Common myeloid progenitor, CD34-positive (primary cell): ENCODE results near the gene IGDCC3.

Experiments used
- CTCF ChIA-PET: fragments of 350-600 bp; sonication (Branson Sonifier 250); formaldehyde crosslinking; loops from one replicate; lab custom pipeline; 2021; ENCODE audit warnings: antibody characterized with exemption; lab: Charles Lee
- POLR2A ChIA-PET: fragments of 350-600 bp; sonication (Branson Sonifier 250); formaldehyde crosslinking; loops from one replicate; lab custom pipeline; 2021; ENCODE audit warnings: antibody characterized with exemption; lab: Charles Lee
- DNase-seq, 3 donors: peaks; one replicate each; pipeline versions ENCODE4 v3.0.0 to v3.0.0-alpha.2; 2013
- H3K27ac ChIP-seq, 2 experiments: 1 replicate in 1 of 2; 2 replicates in 1 of 2; pipeline ENCODE4 v1.7.0; 2013; ENCODE audit warnings: inconsistent platforms in 2 of 2, low read length in 2 of 2, mild to moderate bottlenecking in 2 of 2, low read depth in 1 of 2, moderate library complexity in 1 of 2; ENCODE audit not compliant: severe bottlenecking in 2 of 2, insufficient read depth in 1 of 2, poor library complexity in 1 of 2
- H3K27me3 ChIP-seq, 5 experiments: replicated peaks in 2 of 5; 1 replicate in 3 of 5; 2 replicates in 2 of 5; pipeline versions ENCODE4 v1.6.1 to v1.7.0; 2013; ENCODE audit warnings: low read length in 4 of 5, mild to moderate bottlenecking in 2 of 5, moderate library complexity in 2 of 5, inconsistent platforms in 1 of 5; ENCODE audit not compliant: insufficient read depth in 5 of 5, control insufficient read depth in 4 of 5
- H3K36me3 ChIP-seq, 4 experiments: 1 replicate in 2 of 4; 2 replicates in 2 of 4; pipeline versions ENCODE4 v1.6.1 to v1.7.0; 2013; ENCODE audit warnings: low read length in 3 of 4, control low read depth in 1 of 4, mild to moderate bottlenecking in 1 of 4; ENCODE audit not compliant: control insufficient read depth in 4 of 4, insufficient read depth in 4 of 4
- H3K4me1 ChIP-seq, 4 experiments: 1 replicate in 3 of 4; 2 replicates in 1 of 4; pipeline versions ENCODE4 v1.6.1 to v1.7.1; 2013; ENCODE audit warnings: low read length in 3 of 4, mild to moderate bottlenecking in 3 of 4, control low read depth in 1 of 4, inconsistent platforms in 1 of 4, moderate library complexity in 1 of 4; ENCODE audit not compliant: control insufficient read depth in 4 of 4, insufficient read depth in 4 of 4; ENCODE audit errors: control extremely low read depth in 1 of 4
- H3K4me3 ChIP-seq, 7 experiments: 1 replicate in 4 of 7; 2 replicates in 3 of 7; pipeline versions ENCODE4 v1.5.1 to v1.7.0; 2013; ENCODE audit warnings: mild to moderate bottlenecking in 7 of 7, low read length in 6 of 7, moderate library complexity in 6 of 7, inconsistent platforms in 2 of 7, low read depth in 2 of 7, control low read depth in 1 of 7; ENCODE audit not compliant: insufficient read depth in 4 of 7, control insufficient read depth in 1 of 7; ENCODE audit errors: extremely low read depth in 1 of 7
- H3K9me3 ChIP-seq, 5 experiments: 1 replicate in 4 of 5; 2 replicates in 1 of 5; pipeline versions ENCODE4 v1.6.1 to v1.7.1; 2013; ENCODE audit warnings: low read length in 4 of 5, mild to moderate bottlenecking in 2 of 5, inconsistent platforms in 1 of 5, low read depth in 1 of 5, moderate library complexity in 1 of 5; ENCODE audit not compliant: control insufficient read depth in 4 of 5, insufficient read depth in 2 of 5; ENCODE audit errors: control extremely low read depth in 1 of 5
- WGBS: methylation state at CpG from one replicate; pipeline ENCODE4 v1.1.5; 2013; ENCODE audit not compliant: insufficient coverage; 5-methylcytosine and 5-hydroxymethylcytosine counted together

Gene IGDCC3

GRCh38 chr15:65331811-65332210 is 46.0 kb downstream of the IGDCC3 start:
- no peak overlapping the region for H3K4me3 ChIP-seq
- no peaks in the 10 kb centered on the region for H3K27me3 ChIP-seq
- H3K27ac ChIP-seq: no peak overlapping the region
- H3K9me3 ChIP-seq: no peaks in the 10 kb centered on the region
- ChIA-PET POLR2A (interaction anchor here (1.2 kb wide), 1 partner anchor 27 kb away, joined by 5 read pairs; the partner anchor contains the start of gene RNU5B-1), CTCF (no interaction called here)
- WGBS: 100% methylated on average over 3 of the region's 7 CpGs
- H3K36me3 ChIP-seq: no peaks in the 10 kb centered on the region
- peaks cover 0 to 11% (median 8%) of the 10 kb centered on the region in 4 experiments for H3K4me1 ChIP-seq
- DNase-seq: no peak

- 96% methylated on average over 20 of the region's 22 CpGs for WGBS
- CTCF ChIA-PET: interaction anchor here (1.1 to 1.4 kb wide), 3 partner anchors 8 to 48 kb away, joined by 3 to 7 read pairs (median 3); no protein-coding TSS in a partner anchor
- DNase-seq: no peak
- no peak overlapping the region for H3K4me3 ChIP-seq
- no peaks in the 10 kb centered on the region for H3K36me3 ChIP-seq
- POLR2A ChIA-PET: interaction anchor here (1.2 kb wide), 1 partner anchor 26 kb away, joined by 5 read pairs; the partner anchor contains the start of gene RNU5B-1
- H3K4me1 ChIP-seq: peaks cover 0 to 13% (median 12%) of the 10 kb centered on the region in 4 experiments
- no peaks in the 10 kb centered on the region for H3K27me3 ChIP-seq
- no peak overlapping the region for H3K27ac ChIP-seq
- no peaks in the 10 kb centered on the region for H3K9me3 ChIP-seq
Measured at GRCh38 chr15:65330934-65331645, 46.7 kb downstream of the IGDCC3 start.

DNA sequence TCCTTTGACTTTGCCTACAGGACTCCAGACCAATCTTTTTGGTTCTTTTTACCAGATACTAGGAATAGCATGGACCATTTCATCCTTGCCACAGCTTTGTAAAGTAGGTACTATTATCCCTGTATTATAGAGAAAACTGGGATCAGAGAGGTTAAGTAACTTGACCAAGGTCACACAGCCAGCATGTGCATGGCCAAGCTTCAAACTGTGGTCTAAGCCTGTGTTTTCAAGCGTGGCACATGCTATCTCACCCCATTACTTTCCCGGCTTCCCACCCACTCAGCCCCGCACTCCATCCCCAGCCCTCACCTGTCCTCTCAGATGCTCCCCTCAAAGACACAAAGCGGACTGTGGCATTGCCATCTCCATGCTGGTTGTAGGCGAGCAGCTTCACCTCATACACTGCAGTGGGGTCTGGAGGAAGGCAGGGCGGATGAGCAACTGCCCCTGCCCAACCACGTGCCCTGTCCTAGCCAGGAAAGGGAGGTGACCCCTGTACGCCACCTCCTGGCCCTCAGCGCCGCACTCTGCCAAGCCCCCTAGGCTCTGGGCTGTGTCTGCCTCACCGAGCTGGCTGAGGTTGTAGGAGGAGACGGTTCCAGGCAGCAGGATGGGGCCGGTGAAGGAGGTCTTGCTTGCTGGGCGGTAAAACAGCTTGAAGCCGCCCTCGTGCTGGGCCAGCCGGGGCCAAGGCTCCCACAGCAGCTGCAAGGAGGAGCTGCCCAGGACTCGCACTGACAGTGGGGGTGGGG is 47.6 kb downstream of the IGDCC3 start:
- Histone ChIP-seq H3K9me3 (no peaks in the 10 kb centered on the region), H3K27me3 (no peaks in the 10 kb centered on the region), H3K4me1 (peaks cover 0 to 16% (median 14%) of the 10 kb centered on the region in 4 experiments), H3K36me3 (no peaks in the 10 kb centered on the region), H3K27ac (no peak overlapping the region), H3K4me3 (no peak overlapping the region)
- CTCF ChIA-PET: interaction anchor here (1.1 to 2.0 kb wide), 4 partner anchors 9 to 56 kb away, joined by 3 to 7 read pairs (median 4); no protein-coding TSS in a partner anchor
- POLR2A ChIA-PET: interaction anchor here (1.2 kb wide), 1 partner anchor 26 kb away, joined by 5 read pairs; the partner anchor contains the start of gene RNU5B-1
- DNase-seq: no peak
- WGBS: 94% methylated on average over 15 of the region's 18 CpGs

DNA sequence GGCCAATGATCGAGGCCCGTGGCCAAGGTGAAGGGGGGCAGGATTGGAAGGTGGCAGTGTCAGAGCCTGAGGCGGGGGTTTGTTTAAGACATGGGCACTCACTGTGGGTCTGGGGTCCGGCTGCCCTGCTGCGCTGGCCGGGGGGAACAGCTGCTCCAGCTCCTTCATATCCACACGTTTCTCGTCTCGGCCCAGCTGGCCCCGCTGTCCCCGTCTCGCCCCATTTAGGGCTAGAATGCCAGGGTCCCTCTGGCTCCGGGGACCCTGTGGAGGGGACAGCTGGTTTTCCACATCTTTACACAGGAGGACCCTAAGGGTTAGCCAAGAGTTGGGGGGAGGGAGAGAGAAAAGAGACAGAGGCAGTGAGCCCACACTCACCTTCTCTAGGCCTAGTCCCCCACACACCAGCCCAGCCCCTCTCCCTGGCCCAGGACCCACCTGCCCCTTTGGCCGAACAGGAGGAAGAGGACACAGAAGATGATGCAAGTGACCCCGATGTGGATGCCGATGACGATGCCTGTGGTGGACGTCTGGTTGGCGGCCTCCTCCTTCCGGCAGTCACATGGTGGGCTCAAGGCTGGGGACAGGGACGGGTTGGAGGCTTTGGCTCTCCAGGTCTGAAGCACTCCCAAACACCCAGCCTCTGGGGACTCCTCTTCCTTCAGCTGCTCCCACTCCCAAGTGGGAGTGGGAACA is 48.4 kb downstream of the IGDCC3 start:
- Histone ChIP-seq H3K4me3 (no peak overlapping the region), H3K27me3 (no peaks in the 10 kb centered on the region), H3K27ac (no peak overlapping the region), H3K36me3 (no peaks in the 10 kb centered on the region), H3K9me3 (no peaks in the 10 kb centered on the region), H3K4me1 (peaks cover 0 to 16% (median 14%) of the 10 kb centered on the region in 4 experiments)
- CTCF ChIA-PET: interaction anchor here (0.9 to 2.0 kb wide), 3 partner anchors 8 to 56 kb away, joined by 3 to 7 read pairs (median 4); no protein-coding TSS in a partner anchor
- WGBS: 96% methylated on average over 19 of the region's 21 CpGs
- POLR2A ChIA-PET: no interaction called here
- DNase-seq: no peak

DNA sequence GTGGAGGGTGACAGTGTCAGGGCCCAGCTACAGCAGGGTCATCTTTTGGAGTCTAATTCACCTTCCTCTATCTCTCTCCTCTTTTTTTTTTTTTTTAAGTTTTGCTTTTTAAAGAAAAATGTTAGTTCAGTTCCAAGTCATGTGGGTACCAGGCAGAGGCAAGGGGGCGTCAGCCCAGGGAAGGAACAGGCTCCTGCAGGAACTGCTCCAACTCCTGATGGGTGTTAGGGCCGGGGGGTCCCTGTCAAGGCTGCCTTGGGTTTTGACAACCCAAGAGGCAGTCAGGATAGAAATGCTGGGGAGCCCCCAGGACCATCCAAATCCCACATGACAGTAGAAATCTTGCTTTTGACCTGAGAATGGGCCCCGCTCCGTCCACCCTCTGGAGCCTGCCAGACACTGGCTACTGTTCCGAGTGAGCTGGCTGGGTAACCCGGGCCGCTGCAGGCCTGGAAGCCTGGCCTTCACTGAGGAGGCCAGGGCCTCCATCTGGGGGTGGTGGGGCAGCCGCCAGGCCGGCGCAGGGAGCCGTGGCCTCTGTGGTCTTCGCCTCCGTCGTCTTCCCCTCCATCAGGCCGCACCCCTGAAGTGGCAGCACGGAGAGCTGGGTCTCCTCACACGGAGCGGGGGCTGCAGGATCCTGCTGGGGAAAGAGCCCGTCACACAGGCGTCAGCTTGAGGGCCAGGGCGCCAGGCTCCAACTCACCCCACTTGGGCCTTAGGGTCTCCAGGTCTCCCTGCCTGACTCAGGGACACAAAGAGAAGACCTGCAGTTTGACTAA is 49.1 kb downstream of the IGDCC3 start:
- POLR2A ChIA-PET: interaction anchor here (0.6 kb wide), 1 partner anchor 24 kb away, joined by 3 read pairs; no protein-coding TSS in a partner anchor
- CTCF ChIA-PET: interaction anchor here (0.9 to 2.0 kb wide), 2 partner anchors 10 to 57 kb away, joined by 3 to 4 read pairs; no protein-coding TSS in a partner anchor
- Histone ChIP-seq H3K27me3 (no peaks in the 10 kb centered on the region), H3K36me3 (no peaks in the 10 kb centered on the region), H3K27ac (no peak overlapping the region), H3K9me3 (no peaks in the 10 kb centered on the region), H3K4me1 (peaks cover 0 to 16% (median 14%) of the 10 kb centered on the region in 4 experiments), H3K4me3 (no peak overlapping the region)
- no peak for DNase-seq
- WGBS: 88% methylated on average over 21 of the region's 21 CpGs
